OCI-LY1 (cell line): Measurements from ENCODE around the gene PTPRD.

Source experiments
- H2AFZ ChIP-seq: fragments of 200-600 bp; sonication (generic), shearing (Covaris generic); 2 replicates; pipeline ENCODE4 v1.6.0; 2014; ENCODE audit warnings: antibody characterized with exemption, mild to moderate bottlenecking, low read length
- H3F3A ChIP-seq: fragments of 200-600 bp; sonication (generic), shearing (Covaris generic); 2 replicates; pipeline ENCODE4 v1.6.0; 2014; ENCODE audit warnings: mild to moderate bottlenecking, antibody characterized with exemption, low read length, moderate library complexity; ENCODE audit not compliant: insufficient read depth
- H3K27ac ChIP-seq: fragments of 200-600 bp; sonication (generic); 2 replicates; pipeline ENCODE4 v1.5.1; 2014; ENCODE audit warnings: low read length, mixed run types, mild to moderate bottlenecking, low read depth; ENCODE audit not compliant: poor library complexity, severe bottlenecking
- H3K27me3 ChIP-seq: fragments of 200-600 bp; sonication (generic); 2 replicates; pipeline ENCODE4 v1.6.0; 2014; ENCODE audit warnings: antibody characterized with exemption, mild to moderate bottlenecking, low read length, moderate library complexity; ENCODE audit not compliant: insufficient read depth
- H3K36me3 ChIP-seq: fragments of 200-600 bp; sonication (generic); 2 replicates; pipeline ENCODE4 v1.6.1; 2014; ENCODE audit warnings: mild to moderate bottlenecking, antibody characterized with exemption, low read length, moderate library complexity, mixed read lengths; ENCODE audit not compliant: insufficient read depth
- H3K4me1 ChIP-seq: fragments of 200-600 bp; sonication (generic); 2 replicates; pipeline ENCODE4 v1.5.1; 2014; ENCODE audit warnings: mild to moderate bottlenecking, low read length, moderate library complexity; ENCODE audit not compliant: insufficient read depth, severe bottlenecking
- H3K4me2 ChIP-seq: fragments of 200-600 bp; sonication (generic), shearing (Covaris generic); 2 replicates; pipeline ENCODE4 v1.6.1; 2014; ENCODE audit warnings: low read length
- H3K4me3 ChIP-seq: fragments of 200-600 bp; sonication (generic); 2 replicates; pipeline ENCODE4 v1.5.1; 2014; ENCODE audit warnings: low read length, low read depth, mild to moderate bottlenecking, mixed read lengths; ENCODE audit not compliant: poor library complexity, severe bottlenecking
- H3K79me2 ChIP-seq: fragments of 200-600 bp; shearing (Covaris generic); 2 replicates; pipeline ENCODE4 v1.6.1; 2016; ENCODE audit warnings: mixed run types, low read length, mixed read lengths; ENCODE audit not compliant: insufficient read depth
- H3K9ac ChIP-seq: fragments of 200-600 bp; sonication (generic), shearing (Covaris generic); 2 replicates; pipeline ENCODE4 v1.6.1; 2014; ENCODE audit warnings: mild to moderate bottlenecking, low read length, mixed read lengths
- H3K9me2 ChIP-seq: fragments of 200-600 bp; sonication (generic), shearing (Covaris generic); 2 replicates; pipeline ENCODE4 v1.6.1; 2014; ENCODE audit warnings: low read depth, mild to moderate bottlenecking, low read length, mixed read lengths
- H3K9me3 ChIP-seq: fragments of 200-600 bp; shearing (Covaris generic); 2 replicates; pipeline ENCODE4 v1.6.1; 2014; ENCODE audit warnings: low read length, mixed read lengths
- H4K20me1 ChIP-seq: fragments of 200-600 bp; sonication (generic), shearing (Covaris generic); 2 replicates; pipeline ENCODE4 v1.6.0; 2016; ENCODE audit warnings: mild to moderate bottlenecking, low read length; ENCODE audit not compliant: insufficient read depth
- CTCF ChIP-seq: fragments of 200-600 bp; sonication (generic), shearing (Covaris generic); IDR thresholded peaks from 2 replicates; pipeline ENCODE4 v1.5.1; 2017; ENCODE audit warnings: mild to moderate bottlenecking, antibody characterized with exemption, low read length, moderate library complexity, mixed read lengths
- EZH2 ChIP-seq: fragments of 200-600 bp; sonication (generic), shearing (Covaris generic); IDR thresholded peaks from 2 replicates; pipeline ENCODE4 v1.8.0; 2017; ENCODE audit warnings: borderline replicate concordance, mixed run types, mild to moderate bottlenecking, antibody characterized with exemption, low read length, moderate library complexity, mixed read lengths

PTPRD gene

GRCh38 chr9:9819886-9820285 lies 792.9 kb downstream of the PTPRD start:
- Histone ChIP-seq H3F3A (no peaks in the 10 kb centered on the region), H3K9me3 (no peaks in the 10 kb centered on the region; the same call in 1 of the 2 replicates), H4K20me1 (no peaks in the 10 kb centered on the region), H2AFZ (no peak overlapping the region), H3K9ac (no peak overlapping the region), H3K4me1 (peaks cover 9% of the 10 kb centered on the region), H3K4me2 (no peak overlapping the region), H3K9me2 (no peaks in the 10 kb centered on the region), H3K4me3 (no peak overlapping the region), H3K27me3 (no peaks in the 10 kb centered on the region), H3K27ac (no peak overlapping the region), H3K79me2 (no peaks in the 10 kb centered on the region), H3K36me3 (no peaks in the 10 kb centered on the region)
- TF ChIP-seq EZH2 = no peak
- no peak for TF ChIP-seq CTCF

- no peaks in the 10 kb centered on the region for H3K79me2 ChIP-seq
- no peak overlapping the region for H2AFZ ChIP-seq
- no peaks in the 10 kb centered on the region for H3K9me2 ChIP-seq
- peaks cover 17% of the 10 kb centered on the region for H3K4me1 ChIP-seq
- H3F3A ChIP-seq = no peaks in the 10 kb centered on the region
- H3K27ac ChIP-seq = no peak overlapping the region
- H3K4me3 ChIP-seq = no peak overlapping the region
- H3K4me2 ChIP-seq = no peak overlapping the region
- H3K9me3 ChIP-seq = no peaks in the 10 kb centered on the region
- no peaks in the 10 kb centered on the region for H3K36me3 ChIP-seq
- H3K27me3 ChIP-seq = no peaks in the 10 kb centered on the region
- H3K9ac ChIP-seq = no peak overlapping the region
- no peaks in the 10 kb centered on the region for H4K20me1 ChIP-seq
- TF ChIP-seq CTCF = no peak
- no peak for TF ChIP-seq EZH2
These were observed 795.6 kb downstream of the PTPRD start for GRCh38 chr9:9817176-9817575.

- no peaks in the 10 kb centered on the region for H3F3A ChIP-seq
- TF ChIP-seq EZH2 = no peak
- TF ChIP-seq CTCF = no peak
- no peaks in the 10 kb centered on the region for H3K9me3 ChIP-seq
- no peak overlapping the region for H2AFZ ChIP-seq
- no peak overlapping the region for H3K4me3 ChIP-seq
- no peaks in the 10 kb centered on the region for H3K79me2 ChIP-seq
- peaks cover 4% of the 10 kb centered on the region for H3K4me1 ChIP-seq
- no peak overlapping the region for H3K4me2 ChIP-seq
- no peak overlapping the region for H3K9ac ChIP-seq
- no peaks in the 10 kb centered on the region for H4K20me1 ChIP-seq
- no peaks in the 10 kb centered on the region for H3K36me3 ChIP-seq
- no peaks in the 10 kb centered on the region for H3K9me2 ChIP-seq
- H3K27ac ChIP-seq = no peak overlapping the region
- H3K27me3 ChIP-seq = no peaks in the 10 kb centered on the region
These were observed 808.7 kb downstream of the PTPRD start for GRCh38 chr9:9804109-9804508.
